A673 (cell line): ENCODE results near the gene ARL14. TPM values are rescaled to one million over a fixed set of nuclear protein-coding genes. Genes with fewer than 3 reads are reported as not detected.
A peak's percentile ranks its signal among the peaks of the same experiment; 100 is the strongest.

Experiments
- Bru-seq: library from RNA; stranded (reverse); fragments of 400-500 nt; gene quantifications from one replicate; lab custom pipeline; 2021; lab: Mats Ljungman, UMichigan
- BruChase-seq, 2 experiments: library from RNA; stranded (reverse); fragments of 400-500 nt; gene quantifications; one replicate each; lab custom pipeline; 2021; lab: Mats Ljungman, UMichigan
- BruUV-seq: library from RNA; stranded (reverse); fragments of 400-500 nt; replicated peaks from 2 replicates; lab custom pipeline; 2021; lab: Mats Ljungman, UMichigan
- CTCF ChIA-PET: fragments of 300-600 bp; sonication (Branson Sonifier 250); formaldehyde crosslinking; loops from one replicate; lab custom pipeline; 2022; ENCODE audit warnings: antibody characterized with exemption; lab: Charles Lee
- POLR2A ChIA-PET: fragments of 300-600 bp; sonication (Branson Sonifier 250); formaldehyde crosslinking; loops from one replicate; lab custom pipeline; 2022; ENCODE audit warnings: antibody characterized with exemption; ENCODE audit not compliant: low non-redundant PET; lab: Charles Lee
- DNase-seq: peaks from one replicate; pipeline ENCODE4 v3.0.0-alpha.2; 2015; ENCODE audit warnings: low spot score
- H3K27ac ChIP-seq: fragments of 200-600 bp; sonication (generic); 2 replicates; pipeline ENCODE4 v1.5.1; 2016; ENCODE audit warnings: mixed run types, low read depth, mild to moderate bottlenecking, mixed read lengths, antibody characterized with exemption, low read length; ENCODE audit not compliant: poor library complexity, severe bottlenecking
- H3K27me3 ChIP-seq: fragments of 200-600 bp; sonication (generic); replicated peaks from 2 replicates; pipeline ENCODE4 v1.6.1; 2017; ENCODE audit warnings: mixed run types, low read depth, mild to moderate bottlenecking, mixed read lengths, antibody characterized with exemption, low read length; ENCODE audit not compliant: insufficient read depth, poor library complexity
- H3K36me3 ChIP-seq: fragments of 200-600 bp; sonication (generic); 2 replicates; pipeline ENCODE4 v1.6.1; 2016; ENCODE audit warnings: mixed run types, mild to moderate bottlenecking, mixed read lengths, antibody characterized with exemption, low read length; ENCODE audit not compliant: insufficient read depth, poor library complexity, severe bottlenecking
- H3K4me1 ChIP-seq: fragments of 200-600 bp; sonication (generic); 2 replicates; pipeline ENCODE4 v1.6.1; 2017; ENCODE audit warnings: mixed run types, mild to moderate bottlenecking, mixed read lengths, antibody characterized with exemption, low read length; ENCODE audit not compliant: insufficient read depth, poor library complexity, severe bottlenecking
- H3K4me3 ChIP-seq: fragments of 200-600 bp; sonication (generic); 2 replicates; pipeline ENCODE4 v1.5.1; 2016; ENCODE audit warnings: low read depth, mixed run types, mild to moderate bottlenecking, mixed read lengths, low read length; ENCODE audit not compliant: poor library complexity, severe bottlenecking
- H3K9me3 ChIP-seq: fragments of 200-600 bp; sonication (generic); 2 replicates; pipeline ENCODE4 v1.6.1; 2016; ENCODE audit warnings: mixed run types, low read depth, mild to moderate bottlenecking, mixed read lengths, antibody characterized with exemption, low read length; ENCODE audit not compliant: poor library complexity, severe bottlenecking
- CTCF ChIP-seq: fragments of 300-800, 200-600 bp; sonication (generic); conservative IDR thresholded peaks from 2 replicates; pipeline ENCODE4 v1.5.1; 2017; ENCODE audit warnings: low read depth, mild to moderate bottlenecking, antibody characterized with exemption, low read length, moderate library complexity, mixed read lengths
- EZH2 ChIP-seq: fragments of 200-600 bp; sonication (generic); IDR thresholded peaks from 2 replicates; pipeline ENCODE4 v1.6.1; 2017; ENCODE audit warnings: borderline replicate concordance, low read depth, mild to moderate bottlenecking, mixed read lengths, antibody characterized with exemption, low read length; ENCODE audit not compliant: poor library complexity, severe bottlenecking
- intact Hi-C: fragments of 100-400 bp; cut with micrococcal nuclease; formaldehyde crosslinking; loops from one replicate; pipeline ENCODE4 v1.10.0; 2022; ENCODE audit not compliant: unreplicated experiment
- long read RNA-seq: library from polyadenylated mRNA; stranded (forward); transcript quantifications from one replicate; pipeline ENCODE4 v2.0.0, GENCODE V29; 2022
- total RNA-seq: library from RNA; stranded (reverse); gene quantifications from 2 replicates; pipeline ENCODE4 v1.2.3, GENCODE V29; 2021

The ARL14 gene
- not detected in 2 replicates for total RNA-seq
- Bru-seq, nascent RNA, result not detected
- percentile 22 among the genes with signal in this experiment for BruChase-seq, experiment 1, labeled RNA remaining after a 2-hour chase
- not detected for BruChase-seq, experiment 2, labeled RNA remaining after a 6-hour chase
- long read RNA-seq, result 0 reads

- Histone ChIP-seq H3K27me3 (no peaks in the 10 kb centered on the region), H3K4me1 (peaks cover 8% of the 10 kb centered on the region), H3K4me3 (no peak within 1 kb of the TSS), H3K36me3 (no peaks in the 10 kb centered on the region), H3K9me3 (no peaks in the 10 kb centered on the region), H3K27ac (no peak within 1 kb of the TSS)
- ChIA-PET CTCF (interaction anchor here (0.7 kb wide), 1 partner anchor 736 kb away, joined by 3 read pairs; no protein-coding TSS in a partner anchor), POLR2A (no interaction called here)
- intact Hi-C loops, result loop anchor here (10.0 kb wide), 1 partner anchor 748 kb away; no protein-coding TSS in a partner anchor
- no TSS peak for BruUV-seq
- TF ChIP-seq CTCF, result no peak
- TF ChIP-seq EZH2, result no peak
- no peak for DNase-seq
Observed at GRCh38 chr3:160676547-160677303, at the start of gene ARL14. TSS of gene ARL14 (plus strand) at chr3:160677160. CDS start at chr3:160677347, 187 bp downstream.

- H3K9me3 ChIP-seq, result no peaks in the 10 kb centered on the region
- CTCF ChIA-PET, result no interaction called here
- H3K4me1 ChIP-seq, result no peaks in the 10 kb centered on the region
- H3K27me3 ChIP-seq, result no peaks in the 10 kb centered on the region
- H3K36me3 ChIP-seq, result no peaks in the 10 kb centered on the region
- H3K4me3 ChIP-seq, result no peak overlapping the region
- no TSS peak for BruUV-seq
- H3K27ac ChIP-seq, result no peak overlapping the region
- intact Hi-C loops, result no loop called here
- POLR2A ChIA-PET, result no interaction called here
- TF ChIP-seq EZH2 (no peak), CTCF (no peak)
- DNase-seq, result no peak
Observed at GRCh38 chr3:160629491-160629890, 47.5 kb upstream of the ARL14 start.

DNA sequence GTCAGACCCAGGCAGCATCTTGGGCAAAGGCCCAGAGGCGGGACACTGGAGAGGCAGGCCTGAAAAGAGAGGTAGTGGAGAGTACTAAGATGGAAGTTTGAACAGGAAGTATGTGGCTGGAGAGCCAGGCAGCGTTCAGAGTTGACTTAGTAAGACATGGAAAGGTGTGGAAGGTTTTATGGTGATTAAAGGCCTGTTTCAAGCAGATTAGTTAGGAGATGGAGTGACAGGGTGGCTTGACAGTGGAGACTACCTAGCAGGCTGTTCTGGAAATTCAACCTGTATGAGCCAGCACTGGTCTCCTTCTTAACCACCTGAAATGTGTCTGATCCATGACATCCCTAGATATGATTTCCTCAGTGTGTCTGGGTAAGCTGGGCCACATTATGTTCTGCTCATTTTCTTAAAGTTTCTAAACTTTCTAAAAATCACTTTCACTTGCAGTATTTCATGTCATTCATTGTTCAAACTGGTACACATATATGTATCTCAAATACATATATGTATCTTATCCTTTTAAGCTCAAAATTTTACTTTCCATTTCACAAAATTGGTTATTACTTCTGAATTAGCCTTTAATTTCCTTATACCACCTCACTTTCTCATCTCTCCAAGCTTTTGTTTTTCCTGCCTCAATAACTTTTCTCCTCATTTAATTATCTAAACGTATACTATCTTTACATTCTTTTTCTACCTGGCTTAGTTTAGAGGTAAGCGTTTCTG lies 43.4 kb upstream of the ARL14 start:
- CTCF ChIA-PET, result no interaction called here
- no peaks in the 10 kb centered on the region for H3K36me3 ChIP-seq
- no peaks in the 10 kb centered on the region for H3K27me3 ChIP-seq
- no peaks in the 10 kb centered on the region for H3K9me3 ChIP-seq
- no peak for TF ChIP-seq EZH2
- no peak for TF ChIP-seq CTCF
- no peak overlapping the region for H3K4me3 ChIP-seq
- H3K4me1 ChIP-seq, result no peaks in the 10 kb centered on the region
- H3K27ac ChIP-seq, result no peak overlapping the region
- DNase-seq, result no peak
- intact Hi-C loops, result no loop called here
- POLR2A ChIA-PET, result no interaction called here
- BruUV-seq, result no TSS peak
